Activated CD4-positive, alpha-beta T cell treated with anti-CD3 and anti-CD28 coated beads, Interleukin-2, amount 50 U/mL, for 16 hours (primary cell): ENCODE results near the gene SLC1A2.

ENCODE experiments used
- DNase-seq: peaks from one replicate; pipeline ENCODE4 v3.0.0-alpha.2; 2020

SLC1A2 gene

DNA sequence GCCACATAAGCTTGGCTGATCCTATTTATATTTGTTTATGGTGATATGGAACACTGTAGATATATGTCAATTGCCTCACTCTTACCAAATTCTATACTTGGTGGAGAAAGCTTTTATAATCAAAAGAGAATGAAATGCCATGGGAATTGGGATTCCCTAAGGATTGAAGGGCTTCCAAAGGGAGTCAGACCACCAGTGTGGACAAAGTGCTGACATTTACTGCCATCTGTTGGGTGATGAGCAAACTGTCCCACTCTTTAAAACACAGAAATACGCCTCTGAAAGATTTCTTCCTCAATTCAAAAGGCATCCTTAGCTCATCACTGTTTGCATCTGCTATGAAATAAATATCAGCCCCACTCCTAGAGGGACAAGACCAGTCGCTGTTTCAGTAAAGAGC is 7.1 kb downstream of the SLC1A2 start:
- DNase-seq, result no peak

DNA sequence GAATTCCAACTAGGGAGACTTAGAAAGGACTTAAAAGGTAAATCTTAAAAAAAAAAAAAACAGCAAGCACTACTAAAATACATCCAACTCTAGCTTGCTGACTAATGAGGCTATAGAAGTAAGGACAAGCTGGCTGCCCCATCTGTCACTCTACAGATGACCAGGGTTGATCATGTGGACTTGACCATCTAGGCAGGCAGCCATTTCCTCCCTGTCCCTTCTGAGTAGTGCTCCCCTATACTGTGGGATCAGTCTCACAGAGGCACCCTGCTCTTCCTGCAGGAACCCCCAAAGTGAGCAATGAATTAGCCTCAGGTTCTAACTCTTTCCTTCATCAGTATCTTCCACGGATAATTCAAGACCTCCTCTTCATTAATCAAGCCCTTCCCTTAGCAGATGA is 12.3 kb downstream of the SLC1A2 start:
- no peak for DNase-seq

DNA sequence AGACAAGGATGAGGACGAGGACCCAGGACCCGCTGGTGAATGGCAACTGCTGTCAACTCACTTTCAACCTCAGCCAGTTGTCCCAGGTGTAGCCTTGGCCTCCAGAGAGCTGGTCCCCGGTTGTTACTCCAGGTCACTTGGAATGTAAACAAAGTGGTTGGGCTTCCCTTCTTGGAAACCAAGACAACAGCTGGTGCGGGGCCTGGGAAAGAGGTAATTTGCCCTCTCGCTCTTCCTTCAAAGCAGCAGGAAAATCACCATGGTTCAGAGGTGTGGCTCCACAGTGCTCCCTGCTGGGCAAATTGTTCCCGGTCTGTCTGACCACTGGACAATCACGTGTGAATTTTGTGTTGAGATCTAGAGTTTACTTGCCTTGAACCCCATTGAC is 15.0 kb downstream of the SLC1A2 start:
- peak; percentile 15 for DNase-seq

DNA sequence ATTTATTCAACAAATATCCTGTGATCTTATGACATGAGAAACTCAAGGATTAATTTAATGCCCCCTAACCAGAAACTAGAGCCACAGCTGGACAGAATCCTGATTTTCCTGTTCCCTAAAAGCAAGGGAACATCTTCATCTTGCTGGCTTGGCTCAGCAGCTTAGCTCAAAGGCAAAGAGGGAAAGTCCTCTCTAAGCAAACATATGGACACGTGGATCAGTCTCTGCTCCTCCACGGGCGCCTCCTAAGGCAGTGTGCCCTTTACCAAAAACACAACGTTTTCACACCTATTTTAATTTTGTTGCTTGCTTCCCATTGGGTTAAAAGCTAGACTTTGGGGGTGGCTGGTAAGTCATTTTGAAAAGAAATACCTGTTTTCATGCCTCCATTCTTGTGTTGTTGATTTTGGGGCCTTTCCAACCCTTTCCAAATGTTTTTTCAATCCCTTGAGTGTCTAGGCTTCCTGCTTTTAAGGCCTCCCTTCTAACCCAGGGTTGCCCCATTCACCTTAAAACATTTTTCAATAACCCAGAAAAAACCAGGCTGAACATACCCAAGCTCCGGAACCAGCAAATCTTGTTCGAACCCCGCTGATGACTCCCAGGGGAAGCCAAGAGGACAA is 15.5 kb downstream of the SLC1A2 start:
- no peak for DNase-seq

DNA sequence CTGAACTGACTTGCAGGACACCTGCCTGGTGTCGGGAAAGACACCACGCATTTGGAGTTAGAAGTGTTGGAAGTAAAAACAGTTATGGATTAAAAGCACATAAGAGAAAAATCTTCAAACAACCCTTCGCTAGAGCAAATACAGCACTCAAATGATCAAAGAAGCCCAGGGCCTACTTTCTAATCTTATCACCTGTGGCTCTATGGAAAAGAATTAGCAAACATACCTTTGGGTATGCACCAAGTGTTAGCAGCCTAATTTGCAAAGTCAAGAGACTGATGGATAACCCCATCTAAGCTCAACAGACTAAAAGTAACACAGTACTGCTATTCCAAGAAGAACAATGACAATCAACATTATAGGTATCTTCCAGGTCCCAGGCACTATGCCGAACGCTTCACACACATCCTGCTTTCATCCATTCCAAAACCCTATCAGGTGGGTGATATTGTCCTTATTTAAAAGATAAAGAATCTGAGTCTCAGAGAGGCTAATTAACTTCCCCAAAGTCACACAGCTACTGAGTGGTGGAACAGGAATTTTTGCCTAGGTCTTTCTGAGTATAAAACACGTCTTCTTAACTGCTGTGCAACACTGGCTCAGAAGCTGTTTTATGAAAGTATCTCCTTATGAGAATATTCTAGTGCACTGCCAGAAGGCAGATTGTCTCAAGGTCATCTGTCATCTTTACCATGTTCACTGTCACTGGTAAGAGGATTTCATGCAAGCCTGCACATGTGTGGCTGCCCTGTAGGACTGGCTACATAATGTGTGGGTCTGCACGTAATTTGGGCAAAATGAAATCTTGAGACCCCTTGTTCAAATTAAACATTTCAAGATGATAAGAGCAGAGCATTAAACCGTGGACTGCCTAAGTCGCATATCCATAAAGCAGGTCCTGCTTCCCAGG is 16.4 kb downstream of the SLC1A2 start:
- no peak for DNase-seq

DNA sequence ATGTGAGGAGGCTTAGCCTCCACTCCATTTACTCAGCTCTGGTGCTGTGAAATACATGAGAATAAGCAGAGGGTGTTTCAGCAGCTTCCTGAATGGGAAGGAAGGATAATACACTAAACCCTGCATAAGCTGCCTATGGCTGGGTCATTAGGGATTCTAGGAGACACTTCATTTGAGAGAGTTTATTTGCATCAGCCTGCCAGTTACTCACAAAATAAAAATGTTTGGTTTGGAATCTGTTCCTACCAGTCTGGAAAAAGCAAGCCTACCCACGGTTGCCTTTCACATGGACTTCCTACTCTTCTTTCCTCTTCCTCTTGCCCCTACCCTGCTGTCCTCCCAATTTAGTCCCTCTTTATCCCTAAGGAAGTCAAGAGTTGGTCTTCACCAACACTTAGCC is 20.5 kb downstream of the SLC1A2 start:
- no peak for DNase-seq

DNA sequence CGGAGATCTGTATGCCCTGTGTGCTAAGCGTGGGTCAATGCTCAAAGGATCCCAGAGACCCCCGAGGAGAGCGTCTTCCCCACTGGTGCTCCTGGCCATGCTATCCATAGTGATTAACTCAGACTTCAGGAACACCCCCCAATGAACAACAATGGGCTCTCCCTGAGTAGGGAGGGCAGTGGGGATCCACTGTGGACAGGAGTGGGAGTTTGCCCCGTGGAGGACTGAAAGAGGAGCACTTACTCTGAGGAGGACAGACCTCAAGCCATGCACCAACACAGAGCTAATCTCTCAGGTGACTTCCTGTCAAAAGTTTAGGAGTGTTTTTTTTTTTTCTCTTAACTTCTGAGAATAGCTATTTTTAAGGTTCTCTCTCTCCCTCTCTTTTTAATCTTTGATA is 24.4 kb downstream of the SLC1A2 start:
- no peak for DNase-seq

DNA sequence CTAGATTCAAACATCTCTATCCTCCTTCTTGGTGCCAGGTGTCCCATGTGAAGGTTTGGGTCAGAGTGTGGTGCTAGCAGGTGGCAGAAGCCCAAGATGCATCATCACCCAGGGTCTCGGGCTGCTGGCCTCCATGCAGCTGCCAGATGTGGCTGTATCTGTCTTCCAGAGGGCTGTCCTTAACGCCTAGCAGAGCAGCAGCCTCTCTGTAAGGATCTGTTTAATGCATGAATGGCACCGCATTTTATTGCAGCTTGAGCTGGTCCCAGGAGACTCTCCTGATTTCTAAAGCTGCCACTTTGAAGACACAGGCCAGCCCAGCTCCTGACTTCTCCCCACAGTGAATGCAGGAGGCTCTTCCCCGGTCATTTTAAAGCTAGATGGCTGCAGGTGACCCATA is 26.3 kb downstream of the SLC1A2 start:
- DNase-seq, result no peak

DNA sequence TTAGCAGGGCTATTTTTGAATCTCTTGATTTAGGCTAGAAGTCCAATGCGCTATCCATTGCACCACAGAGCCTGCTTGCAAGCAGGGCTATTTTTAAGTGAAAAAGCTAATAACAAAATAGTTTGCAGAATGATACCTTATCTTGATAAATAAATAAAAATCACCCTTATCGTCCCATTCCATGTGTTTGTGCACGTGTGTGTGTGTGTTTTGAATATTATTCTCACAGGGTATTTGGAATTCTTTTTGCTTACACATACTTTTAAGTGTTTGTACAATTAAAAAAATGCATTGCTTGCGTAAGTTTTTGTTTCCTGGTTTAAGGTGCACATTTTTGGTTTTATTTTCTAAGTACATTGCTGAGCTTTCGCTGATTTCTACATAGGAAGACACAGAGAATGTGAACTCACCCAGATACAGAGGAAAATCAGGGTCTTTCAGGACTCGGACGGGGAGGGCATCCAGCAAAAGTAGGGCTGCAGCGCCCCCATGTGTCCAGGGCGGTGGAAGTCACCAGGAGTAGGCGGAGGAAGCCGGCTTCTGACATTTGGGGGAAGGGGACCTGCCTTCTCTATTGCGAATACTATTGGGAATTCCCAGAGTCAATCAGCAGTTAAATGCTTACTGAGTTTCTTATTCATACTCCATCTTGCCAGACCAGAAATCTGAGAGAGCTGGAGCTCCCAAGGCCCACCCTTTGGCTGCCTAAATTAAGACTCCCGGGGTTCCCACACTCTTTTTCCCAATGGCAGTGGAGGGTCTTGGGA is 27.3 kb downstream of the SLC1A2 start:
- DNase-seq, result peak; percentile 80

DNA sequence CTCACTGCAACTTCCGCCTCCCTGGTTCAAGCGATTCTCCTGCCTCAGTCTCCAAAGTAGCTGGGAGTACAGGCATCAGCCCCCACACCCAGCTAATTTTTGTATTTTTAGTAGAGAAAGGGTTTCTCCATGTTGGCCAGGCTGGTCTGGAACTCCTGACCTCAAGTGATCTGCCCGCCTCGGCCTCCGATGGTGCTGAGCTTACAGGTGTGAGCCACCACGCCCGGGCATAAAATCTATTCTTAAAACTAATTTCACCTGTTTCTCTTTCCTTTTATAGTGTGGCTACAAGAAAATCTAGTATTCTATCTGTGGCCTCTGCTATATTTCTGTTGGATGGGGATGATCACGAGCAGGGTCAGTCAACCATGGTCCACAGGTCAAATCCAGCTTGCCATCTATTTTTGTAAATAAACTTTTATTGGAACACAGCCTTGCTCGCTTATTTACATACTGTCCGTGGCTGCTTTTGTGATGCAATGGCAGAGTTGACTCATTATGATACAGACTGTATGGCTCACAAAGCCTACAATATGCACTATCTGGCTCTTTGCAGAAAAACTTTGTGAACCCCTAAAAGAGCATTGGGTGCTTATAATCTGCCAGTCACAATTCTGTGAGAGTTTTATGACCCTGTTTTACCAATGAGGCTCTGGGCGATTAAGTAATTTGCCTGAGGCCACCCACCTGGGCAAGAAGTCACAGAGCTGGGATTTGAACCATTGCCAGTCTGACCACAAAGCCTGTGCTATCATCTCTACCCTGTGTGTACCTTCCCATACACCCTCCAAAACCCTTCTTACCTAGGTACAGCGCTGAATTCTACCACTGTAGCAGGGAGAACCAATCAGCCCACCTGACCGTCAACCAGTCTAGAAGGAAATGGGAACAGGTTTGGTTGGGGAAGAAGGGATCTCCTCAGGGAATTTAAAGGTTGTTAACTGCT is 28.3 kb downstream of the SLC1A2 start:
- peak; percentile 75 for DNase-seq

DNA sequence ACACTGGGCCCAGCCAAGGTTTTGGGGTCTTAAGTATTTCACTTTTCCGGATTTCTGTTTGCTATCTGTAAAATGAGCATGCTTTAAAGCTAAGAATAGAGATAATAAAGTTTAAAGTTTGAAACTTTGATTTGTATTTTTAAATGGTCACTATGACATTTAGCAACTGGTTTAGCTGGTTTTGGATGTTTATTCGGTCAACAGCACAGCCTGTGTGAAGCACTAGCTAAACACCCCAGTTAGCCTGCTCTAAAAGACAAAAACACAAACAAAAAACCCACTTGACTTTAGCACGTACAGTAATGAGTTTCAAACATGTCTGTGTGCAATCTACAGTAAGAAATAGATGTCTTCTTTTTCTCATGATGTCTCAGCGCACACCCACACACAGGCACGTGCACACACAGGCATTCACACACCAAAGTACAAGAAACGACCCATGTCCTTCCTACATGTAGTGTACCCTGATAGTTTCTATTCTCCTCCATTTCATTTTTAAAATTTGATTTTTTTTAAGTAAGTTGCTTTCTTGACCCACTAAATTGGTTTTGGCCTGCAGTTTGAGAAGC is 29.4 kb downstream of the SLC1A2 start:
- peak; percentile 32 for DNase-seq

DNA sequence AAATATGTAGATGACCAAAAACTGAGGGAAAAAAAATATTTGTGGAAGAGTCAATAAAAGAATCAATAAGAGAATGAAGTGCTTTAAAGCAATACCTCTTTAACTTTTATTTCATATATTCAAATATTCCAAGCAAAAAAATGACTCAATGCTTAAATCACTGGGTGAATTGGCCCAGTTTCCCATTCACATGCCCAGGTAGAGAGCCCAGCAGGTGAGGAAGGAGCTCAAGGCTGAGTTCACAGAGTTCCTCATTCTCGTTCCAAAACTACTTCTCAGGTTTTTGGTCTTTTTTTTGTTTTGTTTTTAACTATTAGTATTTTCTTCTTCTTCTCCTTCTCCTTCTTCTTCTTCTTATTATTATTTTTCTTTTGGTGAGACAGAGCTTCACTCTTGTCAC is 30.2 kb downstream of the SLC1A2 start:
- DNase-seq, result no peak

DNA sequence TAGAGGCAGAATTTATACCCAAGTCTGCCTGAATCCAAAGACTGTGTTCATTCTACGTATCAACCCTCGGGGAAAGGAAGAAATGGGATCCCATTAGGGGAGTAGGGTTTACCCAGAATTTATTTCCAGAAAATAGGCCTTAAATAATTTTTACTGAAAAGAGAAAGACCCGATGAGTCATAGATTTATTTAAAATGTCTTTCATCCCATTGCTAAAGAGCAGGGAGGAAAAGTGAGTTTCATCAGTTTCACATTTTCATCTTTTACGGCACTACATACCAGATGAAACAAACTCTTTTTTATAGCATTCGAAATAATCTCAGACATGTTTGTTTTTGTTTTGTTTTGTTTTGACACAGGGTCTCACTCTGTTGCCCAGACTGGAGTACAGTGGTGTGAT is 31.3 kb downstream of the SLC1A2 start:
- DNase-seq, result no peak

DNA sequence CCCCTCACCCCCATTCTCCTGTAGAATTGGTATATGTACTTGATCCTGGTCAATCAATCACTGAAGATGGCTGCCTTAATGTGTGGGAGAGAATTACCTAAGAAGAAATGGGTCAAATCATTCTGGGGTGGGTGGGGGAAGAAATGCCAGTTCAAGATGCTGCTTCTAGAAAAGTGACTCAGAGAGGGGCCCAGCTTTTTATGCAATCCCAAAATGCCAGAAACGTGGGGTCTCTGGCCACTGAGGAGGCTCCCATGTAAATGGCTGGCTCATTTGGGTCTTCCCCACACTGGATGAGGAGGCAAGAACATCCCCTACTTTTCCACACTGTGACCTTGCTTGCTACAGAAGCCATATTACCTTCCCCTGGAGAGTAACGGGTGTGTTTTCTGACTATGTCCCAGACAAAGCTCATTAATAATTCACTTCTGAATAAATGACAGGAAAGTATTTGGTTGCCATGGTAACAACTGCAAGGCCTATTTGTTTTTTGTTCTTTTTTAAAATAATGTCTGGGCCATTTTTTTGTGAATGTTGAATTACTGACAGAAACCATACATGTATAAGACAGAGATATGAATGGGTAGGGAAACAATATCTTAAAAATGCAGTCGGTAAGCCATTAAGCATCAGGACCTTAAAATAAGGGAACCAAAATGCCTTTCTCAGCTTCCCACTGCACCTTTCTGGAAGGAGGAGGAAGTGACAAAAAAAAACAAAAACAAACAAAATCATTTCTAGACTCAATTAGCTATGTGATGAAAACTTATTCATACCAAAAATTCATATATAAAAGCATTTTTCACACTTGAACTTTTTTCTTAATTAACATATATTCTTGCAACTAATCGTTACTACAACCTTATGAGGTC is 32.0 kb downstream of the SLC1A2 start:
- no peak for DNase-seq

DNA sequence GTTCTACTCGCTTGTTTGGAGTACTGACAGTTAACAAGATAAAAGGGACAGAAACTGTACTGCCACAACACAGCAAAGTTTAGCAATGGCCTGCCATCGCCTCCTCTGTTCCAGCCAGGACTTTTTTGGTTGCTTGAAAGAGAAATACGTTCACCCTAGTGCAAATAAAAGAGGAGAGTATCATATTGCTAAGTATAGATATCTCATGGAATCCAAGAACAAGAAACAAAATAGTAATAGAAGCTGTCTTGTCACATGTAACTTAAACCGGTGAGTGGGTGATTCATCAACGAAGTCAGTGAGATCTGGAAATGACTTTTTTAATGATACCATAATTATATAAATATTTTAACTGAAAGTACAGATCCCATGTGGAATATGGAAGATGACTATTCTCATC is 35.4 kb downstream of the SLC1A2 start:
- DNase-seq, result no peak

DNA sequence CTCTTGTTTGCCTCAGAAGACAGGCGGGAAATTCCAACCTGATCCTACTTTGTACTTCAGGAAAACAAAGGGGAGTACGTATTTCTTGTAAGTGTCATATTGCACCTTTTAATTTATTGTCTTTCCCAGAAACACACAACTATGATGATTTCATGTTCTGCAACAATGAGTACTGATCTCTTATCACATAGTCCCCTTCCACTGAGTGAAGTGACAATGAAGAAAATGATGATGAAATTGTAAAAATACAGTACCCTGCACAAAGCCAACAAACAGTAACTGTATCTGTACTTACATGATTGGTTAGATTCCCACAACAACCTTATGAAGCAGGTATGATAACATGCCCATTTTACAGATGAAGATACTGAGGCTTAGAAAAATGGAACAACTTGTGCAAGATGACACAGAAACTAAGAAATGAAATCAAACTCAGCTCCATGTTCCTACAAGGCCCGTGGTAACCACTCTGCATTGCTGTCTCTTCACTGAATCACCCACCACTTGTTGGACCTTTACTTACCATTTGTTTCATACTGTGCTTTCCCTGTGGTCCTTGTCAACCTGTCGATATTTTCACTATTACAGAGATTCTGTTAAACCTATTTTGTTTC is 37.5 kb downstream of the SLC1A2 start:
- DNase-seq, result no peak

DNA sequence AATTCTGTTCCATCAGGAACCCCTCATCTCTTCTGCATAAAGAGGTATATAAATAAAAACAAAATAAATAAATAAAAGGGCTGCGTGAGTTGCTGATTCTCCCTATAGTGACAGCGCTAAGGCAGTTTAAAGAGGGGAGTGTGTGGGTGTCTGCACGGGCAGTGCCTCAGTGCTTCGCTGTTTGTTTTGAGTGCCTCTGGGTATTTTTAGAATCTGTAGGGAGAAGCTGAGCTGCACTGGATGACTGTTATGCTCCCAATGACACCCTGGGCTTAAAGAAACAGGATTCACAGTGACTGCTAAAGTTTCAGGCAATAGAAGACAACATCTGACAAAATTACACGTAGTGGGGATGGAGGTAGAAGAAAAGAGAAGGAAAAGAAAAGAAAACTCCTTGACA is 38.8 kb downstream of the SLC1A2 start:
- no peak for DNase-seq

DNA sequence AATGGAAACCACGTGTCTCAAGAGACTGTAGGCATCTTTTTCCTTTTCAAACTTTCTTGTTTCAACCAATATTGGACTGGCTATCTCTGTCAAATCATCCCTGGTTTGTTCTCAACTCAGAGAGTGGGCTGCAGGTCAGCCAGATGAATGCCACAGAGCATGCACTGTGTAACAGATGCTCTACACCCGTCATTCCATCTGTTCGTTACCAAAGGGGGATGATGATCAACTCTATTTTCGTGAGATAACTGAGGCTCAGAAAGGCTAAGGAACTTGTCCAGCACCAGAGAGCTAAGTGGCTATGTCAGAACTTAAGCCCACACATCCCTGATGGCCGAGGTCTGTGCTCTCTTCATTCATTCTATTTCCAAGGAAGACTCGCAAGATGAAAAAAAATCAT is 42.1 kb downstream of the SLC1A2 start:
- no peak for DNase-seq

DNA sequence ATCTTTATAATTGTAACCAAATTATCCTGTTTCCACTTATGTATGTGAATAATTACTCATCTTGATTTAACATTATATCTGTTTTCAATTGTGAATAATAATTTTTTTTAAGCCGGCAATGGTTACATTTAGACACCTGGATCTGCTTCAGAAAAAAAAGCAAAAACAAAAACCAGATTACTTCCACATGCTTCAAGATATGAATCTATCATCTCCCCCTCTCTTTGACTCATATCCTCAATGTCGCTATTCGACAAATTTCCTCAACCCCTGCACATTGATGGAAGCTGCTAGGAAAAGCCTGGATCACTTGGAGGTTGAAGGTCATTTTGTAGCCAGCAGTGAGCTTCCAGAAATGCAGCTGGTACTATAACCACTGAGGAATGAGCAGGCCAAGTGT is 42.7 kb downstream of the SLC1A2 start:
- DNase-seq, result no peak

DNA sequence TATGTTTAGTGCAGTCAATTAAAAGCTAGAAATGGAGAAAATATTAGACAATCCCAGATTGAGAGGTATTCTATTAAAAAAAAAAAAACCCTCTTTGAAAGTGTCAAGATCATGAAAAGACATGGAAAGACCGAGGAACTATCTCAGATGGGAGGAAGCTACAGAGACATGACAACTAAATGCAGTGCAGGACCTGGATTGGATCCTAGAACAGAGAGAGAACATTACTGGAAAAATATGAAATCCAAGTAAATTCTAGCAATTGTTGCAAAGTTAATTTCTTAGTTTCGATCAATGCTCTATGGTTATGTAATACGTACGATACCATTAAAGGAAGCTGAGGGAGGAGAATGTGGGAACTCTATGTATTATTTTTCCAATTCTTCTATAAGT is 43.2 kb downstream of the SLC1A2 start:
- DNase-seq, result no peak
